GM18502 (cell line): ENCODE data around the gene RCC1.
"Not testable (repeated sequence)": the region's sequence is repeated elsewhere in the genome, so short reads cannot be mapped to it uniquely, and the experiment has no call there.

Experiments used
- ATAC-seq: cut with Tn5 transposase; IDR thresholded peaks from one replicate; pipeline ENCODE4 v1.9.1; 2021; ENCODE audit warnings: mild to moderate bottlenecking; ENCODE audit not compliant: unreplicated experiment, poor library complexity

The RCC1 gene, protein sequence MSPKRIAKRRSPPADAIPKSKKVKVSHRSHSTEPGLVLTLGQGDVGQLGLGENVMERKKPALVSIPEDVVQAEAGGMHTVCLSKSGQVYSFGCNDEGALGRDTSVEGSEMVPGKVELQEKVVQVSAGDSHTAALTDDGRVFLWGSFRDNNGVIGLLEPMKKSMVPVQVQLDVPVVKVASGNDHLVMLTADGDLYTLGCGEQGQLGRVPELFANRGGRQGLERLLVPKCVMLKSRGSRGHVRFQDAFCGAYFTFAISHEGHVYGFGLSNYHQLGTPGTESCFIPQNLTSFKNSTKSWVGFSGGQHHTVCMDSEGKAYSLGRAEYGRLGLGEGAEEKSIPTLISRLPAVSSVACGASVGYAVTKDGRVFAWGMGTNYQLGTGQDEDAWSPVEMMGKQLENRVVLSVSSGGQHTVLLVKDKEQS

GRCh38 chr1:28505406-28506187, at the start of gene RCC1:
RCC1 (plus strand) TSS chr1:28506043; CDS start chr1:28529867, 23,824 bp downstream.
- peak; percentile 73 for ATAC-seq

GRCh38 chr1:28456078-28456477, 49.8 kb upstream of the RCC1 start:
- no peak for ATAC-seq

DNA sequence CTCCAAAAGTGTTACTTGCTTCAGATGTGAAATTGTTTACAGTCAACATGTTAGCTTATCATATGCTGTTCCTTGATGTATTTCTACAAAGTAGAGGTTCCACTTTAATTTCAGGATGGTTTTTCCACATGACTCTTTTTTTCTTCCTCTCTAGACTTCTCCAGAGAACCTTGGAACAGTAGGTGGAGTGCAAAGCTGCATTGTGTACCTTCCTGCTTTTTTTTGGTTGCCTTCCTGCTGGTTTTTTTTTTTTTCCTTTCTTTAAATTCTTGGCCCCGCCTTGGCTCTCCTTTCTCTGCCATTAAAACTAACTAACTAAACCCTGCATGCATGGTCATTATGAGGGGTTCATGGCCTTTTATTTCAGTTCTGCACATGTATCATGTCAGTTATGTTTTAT, 48.2 kb upstream of the RCC1 start:
- no peak for ATAC-seq

DNA sequence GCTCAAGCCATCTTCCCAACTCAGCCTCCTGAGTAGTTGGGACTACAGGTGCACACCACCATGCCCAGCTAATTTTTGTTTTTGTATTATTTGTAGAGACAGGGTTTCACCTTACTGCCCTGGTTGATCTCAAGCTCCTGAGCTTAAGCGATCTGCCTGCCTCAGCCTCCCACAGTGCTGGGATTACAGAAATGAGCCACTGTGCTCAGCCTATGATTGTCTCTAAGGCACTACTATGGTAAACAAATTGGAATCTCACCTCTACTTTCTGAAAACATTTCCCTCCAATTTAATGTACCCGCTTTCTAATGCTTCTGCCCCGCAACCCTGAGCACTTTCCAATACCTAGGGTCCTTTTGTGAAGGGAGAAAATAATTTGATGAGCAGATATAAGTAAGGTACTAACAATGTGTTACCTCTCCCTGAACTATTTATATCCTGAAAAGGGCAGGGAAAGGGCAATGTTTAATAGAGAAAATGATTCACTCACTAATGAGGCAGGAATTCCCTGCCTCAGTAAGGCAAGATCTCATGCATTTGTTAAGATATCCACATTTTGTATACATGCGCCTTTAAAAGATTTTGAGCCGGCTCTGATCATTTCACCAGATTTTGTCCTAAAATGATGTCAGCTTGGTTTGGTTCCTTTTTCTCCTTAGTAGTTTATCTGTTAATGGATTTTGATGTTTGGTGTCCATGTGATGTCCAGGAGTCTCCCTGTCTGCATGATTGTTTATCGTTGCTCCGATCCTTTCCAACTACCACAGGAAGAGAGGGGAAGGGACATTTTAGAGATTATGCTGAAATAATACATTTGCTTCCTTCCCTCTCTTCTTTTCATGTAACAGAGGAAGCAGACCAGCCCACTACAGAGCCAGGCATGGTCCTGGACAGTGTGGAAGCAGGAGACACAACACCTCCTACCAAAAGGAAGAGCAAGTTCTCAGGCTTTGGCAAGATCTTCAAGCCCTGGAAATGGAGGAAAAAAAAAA, 47.3 kb upstream of the RCC1 start:
- ATAC-seq = no peak

DNA sequence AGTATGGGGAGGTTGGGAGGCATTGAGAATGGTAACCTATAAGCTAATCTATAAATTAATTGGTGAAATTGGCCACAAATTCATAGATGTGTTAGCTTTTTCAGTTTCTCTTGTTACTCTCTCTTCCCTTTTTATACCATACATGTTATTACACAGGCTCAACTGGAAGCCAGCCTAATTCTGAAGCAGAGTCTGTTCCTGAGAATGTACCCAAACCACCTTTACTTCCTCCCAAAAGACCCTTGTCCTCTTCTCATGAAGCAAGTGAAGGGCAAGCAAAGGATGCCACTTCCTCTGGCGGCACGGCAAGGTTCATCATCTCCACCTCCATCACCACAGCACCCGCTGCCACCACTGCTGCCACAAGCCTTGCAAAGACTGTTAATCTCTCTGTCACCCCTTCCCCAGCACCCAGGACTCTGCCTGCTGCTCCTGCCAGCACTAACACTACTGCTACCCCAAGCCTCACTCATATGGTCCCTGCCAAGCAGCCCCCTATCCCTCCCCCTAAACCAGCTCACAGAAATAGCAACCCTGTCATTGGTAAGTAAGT, 39.5 kb upstream of the RCC1 start:
- ATAC-seq = no peak

- no peak for ATAC-seq
These were observed 35.7 kb upstream of the RCC1 start for GRCh38 chr1:28470146-28470545.

- not testable (repeated sequence) for ATAC-seq
These were observed 26.3 kb upstream of the RCC1 start for GRCh38 chr1:28479497-28479896.

DNA sequence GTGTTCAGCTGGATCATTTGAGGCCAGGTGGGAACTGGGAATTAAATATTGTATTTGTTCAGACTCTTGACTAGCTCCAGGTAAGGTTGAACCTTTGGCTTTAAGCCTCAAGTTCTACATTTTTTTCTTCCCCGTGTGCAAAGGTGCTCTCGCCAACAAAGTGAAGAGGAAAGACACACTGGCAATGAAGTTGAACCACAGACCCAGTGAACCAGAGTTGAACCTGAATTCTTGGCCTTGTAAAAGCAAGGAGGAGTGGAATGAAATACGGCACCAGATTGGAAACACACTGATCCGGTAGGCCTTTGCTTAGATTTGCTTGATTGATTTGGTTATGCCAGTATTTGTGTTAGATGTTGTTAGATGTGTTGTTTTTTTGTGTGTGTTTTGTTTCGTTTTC, 25.5 kb upstream of the RCC1 start:
- ATAC-seq = no peak

DNA sequence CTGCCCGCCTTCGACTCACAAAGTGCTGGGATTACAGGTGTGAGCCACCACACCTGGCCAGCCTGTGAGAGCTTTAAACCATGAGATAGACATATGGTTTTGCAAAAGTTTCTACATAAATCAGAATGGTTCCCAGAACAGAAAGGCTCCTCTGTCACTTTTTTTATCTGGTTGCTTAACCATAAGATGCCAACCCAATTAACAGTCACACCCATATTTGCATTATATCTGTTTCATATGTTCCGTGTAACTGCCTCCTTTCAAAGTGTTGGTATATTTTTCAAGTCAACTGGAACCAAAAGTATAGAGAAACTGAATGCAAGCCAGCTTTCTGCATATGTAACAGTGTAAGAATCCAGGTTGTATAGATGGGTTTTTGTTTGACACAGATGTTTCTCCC, 23.7 kb upstream of the RCC1 start:
- no peak for ATAC-seq

DNA sequence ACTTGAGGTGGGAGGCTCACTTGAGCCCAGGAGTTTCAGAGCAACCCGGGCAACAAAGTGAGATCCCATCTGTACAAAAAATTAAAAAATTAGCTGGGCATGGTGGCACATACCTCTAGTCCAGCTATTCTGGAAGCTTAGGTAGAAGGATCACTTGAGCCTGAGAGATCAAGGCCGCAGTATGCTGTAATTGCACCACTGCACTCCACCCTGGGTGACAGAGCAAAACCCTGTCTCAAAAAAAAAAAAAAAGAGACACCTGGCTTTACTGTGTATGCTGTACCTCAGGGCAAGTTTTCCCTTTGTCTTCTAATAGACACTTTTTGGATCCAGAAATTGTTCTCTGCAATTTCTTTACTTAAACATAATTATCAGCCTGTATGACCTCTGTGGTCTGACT, 23.1 kb upstream of the RCC1 start:
- no peak for ATAC-seq

DNA sequence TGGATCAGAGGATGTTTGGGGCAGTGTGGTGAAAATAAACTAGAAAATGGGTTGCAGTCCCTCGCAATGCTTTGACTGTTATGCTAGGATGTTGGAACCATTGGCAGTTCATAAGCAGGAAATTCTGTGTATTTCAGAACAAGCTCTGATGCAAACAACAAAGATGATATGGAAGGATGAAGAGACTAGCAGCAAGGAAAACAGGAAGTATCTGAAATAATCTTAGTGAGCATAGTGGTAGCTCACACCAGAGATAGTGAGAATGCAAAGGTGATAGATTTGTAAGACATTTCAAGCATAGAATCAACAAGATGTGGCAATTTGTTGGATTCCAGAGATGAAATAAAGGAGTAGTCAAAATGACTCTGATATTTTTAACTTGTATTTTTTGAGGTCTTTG, 11.1 kb upstream of the RCC1 start:
- no peak for ATAC-seq

DNA sequence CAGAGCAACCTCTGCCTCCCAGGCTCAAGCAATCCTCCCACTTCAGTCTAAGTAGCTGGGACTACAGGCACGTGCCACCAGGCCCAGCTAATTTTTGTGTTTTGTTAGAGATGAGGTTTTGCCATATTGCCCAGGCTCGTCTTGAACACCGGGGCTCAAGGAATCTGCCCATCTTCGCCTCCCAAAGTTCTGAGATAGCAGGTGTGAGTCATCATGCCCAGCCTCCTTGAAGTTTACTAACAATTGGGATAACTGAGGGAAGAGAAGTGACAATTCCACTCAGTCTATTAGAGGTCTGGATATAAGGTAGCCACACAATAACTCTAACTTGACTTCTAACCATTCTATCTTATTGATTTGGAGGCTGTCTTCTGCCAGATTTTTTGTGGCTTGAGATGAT, 6.3 kb upstream of the RCC1 start:
- ATAC-seq = no peak

DNA sequence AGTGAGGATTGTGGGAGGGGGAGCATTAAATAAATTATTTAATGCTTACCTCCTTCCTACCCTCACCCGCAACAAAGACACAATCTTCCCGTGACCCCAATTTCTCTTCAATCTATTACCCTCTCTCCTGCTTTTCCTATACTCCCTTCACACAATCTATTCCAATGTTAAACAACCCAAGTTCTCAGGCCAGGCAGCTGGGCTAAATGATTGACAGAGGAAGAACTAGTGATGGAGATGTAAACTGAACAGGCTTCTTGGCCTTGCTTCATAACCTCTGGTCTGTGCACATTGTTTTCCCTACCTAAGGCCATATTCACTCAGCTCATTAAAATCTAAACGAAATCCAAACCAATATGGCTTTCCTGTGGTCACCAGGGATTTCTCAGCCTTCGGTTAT, 3.9 kb upstream of the RCC1 start:
- ATAC-seq = no peak

DNA sequence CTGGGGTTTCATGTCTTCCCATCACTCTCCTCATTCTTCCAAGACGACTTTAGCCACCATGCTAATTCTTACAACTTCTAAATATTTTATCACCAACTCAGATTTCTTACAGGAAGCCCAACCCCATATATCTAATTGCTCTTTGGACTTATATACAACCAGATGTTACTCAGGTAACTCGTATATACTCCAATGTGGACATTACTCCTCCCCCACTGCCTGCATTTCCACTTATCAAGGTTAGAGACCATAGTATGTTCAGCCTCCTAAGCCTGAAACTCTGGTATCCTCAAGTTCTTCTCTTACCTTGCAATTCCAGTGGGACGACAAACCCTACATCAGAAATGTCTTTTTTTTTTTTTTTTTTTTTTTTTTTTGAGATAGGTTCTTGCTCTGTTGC, 2.7 kb upstream of the RCC1 start:
- ATAC-seq = no peak

DNA sequence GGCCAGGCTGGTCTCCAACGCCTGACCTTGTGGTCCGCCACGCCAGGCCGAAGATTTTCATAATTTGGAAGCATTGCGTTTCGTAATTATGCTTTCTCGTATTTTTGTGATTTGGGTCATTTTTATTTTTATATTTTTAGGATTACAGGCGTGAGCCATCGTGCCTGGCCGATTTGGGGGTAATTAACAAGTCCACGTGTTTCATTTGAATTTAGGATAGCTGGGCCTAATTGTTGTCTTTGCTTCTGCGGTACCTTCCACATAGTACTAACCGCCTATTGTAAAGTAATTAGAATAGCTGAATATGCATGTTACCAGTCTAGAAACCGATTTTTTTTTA, 1.0 kb downstream of the RCC1 start:
- no peak for ATAC-seq

- no peak for ATAC-seq
These were observed 1.4 kb downstream of the RCC1 start for GRCh38 chr1:28507247-28507645.

- ATAC-seq = no peak
These were observed 2.0 kb downstream of the RCC1 start for GRCh38 chr1:28507646-28508434.

GRCh38 chr1:28508435-28508754, 2.6 kb downstream of the RCC1 start:
- ATAC-seq = no peak

DNA sequence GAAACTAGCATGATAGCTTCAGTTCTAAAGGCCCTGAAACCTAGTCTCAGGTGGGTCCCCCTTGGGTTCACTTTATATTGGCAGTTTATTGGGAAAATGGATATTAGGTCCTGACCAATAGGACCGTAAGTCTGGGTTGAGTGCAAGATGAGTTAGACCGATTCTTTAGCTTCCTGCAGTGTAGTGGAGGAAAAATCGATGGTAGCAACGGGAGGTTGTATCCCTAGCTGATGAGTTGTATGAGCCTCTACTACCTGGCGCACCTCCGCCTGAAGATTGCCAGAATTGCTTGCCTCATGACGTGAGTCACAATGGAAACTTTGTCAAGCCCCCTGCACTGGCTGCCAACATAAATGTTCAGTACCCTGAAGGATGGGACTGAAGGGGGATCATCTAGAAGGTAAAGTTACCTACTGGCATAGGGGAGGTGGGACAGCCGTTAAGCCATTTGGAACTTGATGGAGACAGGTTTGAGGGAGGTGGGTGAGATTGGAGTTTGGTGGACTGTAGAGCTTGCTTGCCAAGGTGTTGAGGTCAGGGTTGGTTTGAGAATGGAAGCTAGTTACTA, 3.9 kb downstream of the RCC1 start:
- no peak for ATAC-seq
